ENCODE results near the gene WDR75.

The WDR75 gene

DNA sequence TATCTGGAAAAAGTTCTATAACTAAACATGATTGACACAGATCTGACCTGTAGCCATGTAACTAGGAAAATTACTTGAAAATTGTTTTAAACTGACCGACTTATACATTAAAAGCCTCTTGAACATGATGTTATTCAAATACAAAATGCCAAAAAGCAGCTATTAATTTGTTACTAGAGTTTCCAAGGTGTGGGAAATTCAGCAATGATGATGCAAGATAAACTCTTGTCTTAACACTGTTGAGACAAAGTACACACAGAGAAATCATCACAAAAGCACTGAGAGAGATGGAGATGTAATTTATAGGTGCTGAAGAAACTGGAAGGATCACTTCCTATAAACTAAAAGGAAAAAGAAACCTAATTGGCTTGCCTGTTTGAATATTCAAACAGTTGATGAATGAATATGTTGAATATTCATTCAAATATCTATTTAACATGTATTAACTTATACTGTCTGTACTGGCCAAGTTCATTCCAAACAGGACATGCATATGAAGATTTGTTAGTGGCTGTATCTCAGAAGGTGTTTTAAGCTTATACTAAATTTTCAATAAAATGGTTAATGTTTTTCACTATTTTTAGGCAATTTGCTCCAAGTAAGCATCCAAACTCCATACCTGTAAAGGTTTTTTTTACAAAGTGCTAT is 34.6 kb upstream of the WDR75 start:
- Histone ChIP-seq H3K27me3 (ENCODE audit: control insufficient read depth, insufficient read depth, low read length) (no peaks in the 10 kb centered on the region), H3K27ac (no peak overlapping the region), H3K36me3 (ENCODE audit: control insufficient read depth, insufficient read depth, low read length) (no peaks in the 10 kb centered on the region), H2AFZ (no peak overlapping the region), H3K4me2 (ENCODE audit: low read length) (no peak overlapping the region), H3K79me2 (no peaks in the 10 kb centered on the region), H3K4me1 (no peaks in the 10 kb centered on the region), H3K4me3 (ENCODE audit: low read depth, low read length) (no peak overlapping the region), H3K9ac (no peak overlapping the region), H3K9me3 (ENCODE audit: control insufficient read depth, low read length) (no peaks in the 10 kb centered on the region)
- TF ChIP-seq, protein P1, sequence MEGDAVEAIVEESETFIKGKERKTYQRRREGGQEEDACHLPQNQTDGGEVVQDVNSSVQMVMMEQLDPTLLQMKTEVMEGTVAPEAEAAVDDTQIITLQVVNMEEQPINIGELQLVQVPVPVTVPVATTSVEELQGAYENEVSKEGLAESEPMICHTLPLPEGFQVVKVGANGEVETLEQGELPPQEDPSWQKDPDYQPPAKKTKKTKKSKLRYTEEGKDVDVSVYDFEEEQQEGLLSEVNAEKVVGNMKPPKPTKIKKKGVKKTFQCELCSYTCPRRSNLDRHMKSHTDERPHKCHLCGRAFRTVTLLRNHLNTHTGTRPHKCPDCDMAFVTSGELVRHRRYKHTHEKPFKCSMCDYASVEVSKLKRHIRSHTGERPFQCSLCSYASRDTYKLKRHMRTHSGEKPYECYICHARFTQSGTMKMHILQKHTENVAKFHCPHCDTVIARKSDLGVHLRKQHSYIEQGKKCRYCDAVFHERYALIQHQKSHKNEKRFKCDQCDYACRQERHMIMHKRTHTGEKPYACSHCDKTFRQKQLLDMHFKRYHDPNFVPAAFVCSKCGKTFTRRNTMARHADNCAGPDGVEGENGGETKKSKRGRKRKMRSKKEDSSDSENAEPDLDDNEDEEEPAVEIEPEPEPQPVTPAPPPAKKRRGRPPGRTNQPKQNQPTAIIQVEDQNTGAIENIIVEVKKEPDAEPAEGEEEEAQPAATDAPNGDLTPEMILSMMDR (IDR thresholded peaks at IDR 0.05) = no peak

DNA sequence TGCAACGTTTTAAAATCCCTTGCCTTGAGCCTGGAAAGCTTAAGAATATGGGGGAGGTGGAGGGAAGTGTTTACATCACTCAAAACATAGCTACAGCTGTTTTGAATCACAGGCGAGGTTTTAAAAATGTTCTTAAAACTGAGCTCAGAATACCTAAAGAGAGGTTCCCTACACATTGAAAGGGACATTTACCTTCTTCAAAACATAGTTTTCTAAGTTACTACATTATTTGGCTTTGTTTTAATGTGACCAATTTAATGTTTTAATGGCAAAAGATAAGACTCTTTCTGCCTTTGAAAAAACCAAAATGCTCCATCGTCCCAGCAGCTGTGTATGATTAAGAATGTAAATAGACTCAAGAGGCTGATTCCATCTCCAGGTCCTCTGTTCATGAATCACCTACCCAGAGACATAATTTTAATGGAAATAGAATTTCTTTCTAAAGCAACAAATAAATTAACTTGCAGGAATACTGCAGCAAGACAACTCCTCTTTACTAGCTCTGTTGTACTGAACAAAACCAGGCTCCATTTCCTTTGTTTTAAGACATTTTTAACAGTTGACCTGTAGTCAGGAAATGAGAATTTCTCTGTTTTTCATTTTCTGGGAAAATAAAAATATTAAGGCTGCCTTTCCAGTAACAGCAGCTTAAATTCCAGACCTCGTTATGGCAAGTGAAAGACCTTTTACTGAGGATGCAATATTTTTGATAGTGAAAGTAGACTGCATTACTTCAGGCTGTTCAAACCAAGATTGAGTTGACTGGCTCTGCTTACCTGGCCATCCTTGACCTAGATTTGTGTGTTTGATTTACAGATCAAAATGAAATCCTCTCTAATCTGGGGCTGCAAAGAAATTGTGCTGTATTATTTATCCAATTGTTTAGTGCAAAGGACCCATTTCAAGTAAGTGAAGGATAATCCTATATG is 33.7 kb upstream of the WDR75 start:
- TF ChIP-seq, protein P1 (IDR thresholded peaks at IDR 0.05) = no peak
- Histone ChIP-seq H3K4me2 (ENCODE audit: low read length) (no peak overlapping the region), H3K9ac (no peak overlapping the region), H3K27me3 (ENCODE audit: control insufficient read depth, insufficient read depth, low read length) (no peaks in the 10 kb centered on the region), H3K79me2 (no peaks in the 10 kb centered on the region), H3K27ac (no peak overlapping the region), H3K4me3 (ENCODE audit: low read depth, low read length) (no peak overlapping the region), H3K36me3 (ENCODE audit: control insufficient read depth, insufficient read depth, low read length) (no peaks in the 10 kb centered on the region), H3K4me1 (no peaks in the 10 kb centered on the region), H2AFZ (peak overlapping the region; percentile 9), H3K9me3 (ENCODE audit: control insufficient read depth, low read length) (no peaks in the 10 kb centered on the region)

DNA sequence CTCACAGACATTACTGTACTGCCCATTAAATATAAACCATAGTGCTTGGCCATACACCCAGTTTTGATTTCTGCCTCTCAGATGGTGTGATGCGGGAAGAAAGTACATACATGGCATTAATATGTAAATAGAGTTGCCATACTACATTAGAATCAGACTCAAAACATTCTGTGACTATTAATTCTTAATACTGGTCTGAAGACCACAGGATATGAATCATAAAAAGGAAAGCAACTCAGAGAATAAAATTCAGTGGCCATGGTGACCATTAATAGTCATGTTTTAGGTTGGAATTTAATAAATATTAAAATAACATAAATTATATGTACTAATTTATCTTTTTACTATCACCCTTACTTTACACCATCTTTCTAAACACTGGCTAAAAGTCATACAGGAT is 33.0 kb upstream of the WDR75 start:
- no peak overlapping the region for H3K4me2 ChIP-seq (ENCODE audit: low read length)
- TF ChIP-seq, protein P1 (IDR thresholded peaks at IDR 0.05) = no peak
- no peak overlapping the region for H3K4me3 ChIP-seq (ENCODE audit: low read depth, low read length)
- H3K27ac ChIP-seq = no peak overlapping the region
- H3K27me3 ChIP-seq (ENCODE audit: control insufficient read depth, insufficient read depth, low read length) = no peaks in the 10 kb centered on the region
- no peaks in the 10 kb centered on the region for H3K79me2 ChIP-seq
- H3K4me1 ChIP-seq = no peaks in the 10 kb centered on the region
- H3K9ac ChIP-seq = no peak overlapping the region
- peak overlapping the region; percentile 9 for H2AFZ ChIP-seq
- H3K9me3 ChIP-seq (ENCODE audit: control insufficient read depth, low read length) = no peaks in the 10 kb centered on the region
- no peaks in the 10 kb centered on the region for H3K36me3 ChIP-seq (ENCODE audit: control insufficient read depth, insufficient read depth, low read length)

DNA sequence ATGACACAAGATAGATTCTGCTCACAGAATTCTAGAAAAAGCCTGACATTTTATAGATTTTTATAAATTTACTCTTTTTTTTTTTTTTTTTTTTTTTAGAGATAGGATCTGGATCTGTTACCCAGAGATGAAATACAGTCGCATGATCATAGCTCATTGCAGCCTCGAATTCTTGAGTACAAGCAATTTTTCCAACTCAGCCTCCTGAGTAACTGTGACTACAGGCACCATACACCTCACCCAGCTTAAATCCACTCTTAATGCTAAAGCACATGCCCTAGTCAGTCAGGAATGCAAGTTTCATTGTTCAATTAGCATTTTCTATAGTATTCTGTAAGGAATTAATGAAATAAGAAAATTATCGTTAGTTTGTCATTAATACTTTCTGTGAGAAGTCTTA is 32.1 kb upstream of the WDR75 start:
- TF ChIP-seq, protein P1 (IDR thresholded peaks at IDR 0.05) = no peak
- Histone ChIP-seq H3K9me3 (ENCODE audit: control insufficient read depth, low read length) (no peaks in the 10 kb centered on the region), H2AFZ (no peak overlapping the region), H3K9ac (no peak overlapping the region), H3K4me3 (ENCODE audit: low read depth, low read length) (no peak overlapping the region), H3K27ac (no peak overlapping the region), H3K4me2 (ENCODE audit: low read length) (no peak overlapping the region), H3K27me3 (ENCODE audit: control insufficient read depth, insufficient read depth, low read length) (no peaks in the 10 kb centered on the region), H3K4me1 (no peaks in the 10 kb centered on the region), H3K79me2 (no peaks in the 10 kb centered on the region), H3K36me3 (ENCODE audit: control insufficient read depth, insufficient read depth, low read length) (no peaks in the 10 kb centered on the region)

All from parathyroid adenoma (tissue), 2 donors.